ENCODE data around the gene AK2. TPM values are rescaled to one million over a fixed set of nuclear protein-coding genes. Genes with fewer than 3 reads are reported as not detected.
"Not testable (repeated sequence)": the region's sequence is repeated elsewhere in the genome, so short reads cannot be mapped to it uniquely, and the experiment has no call there.

AK2 gene
- total RNA-seq, 1 donor from 2014 or later, result 126 TPM

GRCh38 chr1:33025761-33026160 lies 10.9 kb downstream of the AK2 start:
- Histone ChIP-seq H3K4me1 (ENCODE audit: insufficient read depth, low read length) (no peaks in the 10 kb centered on the region), H3K27ac (ENCODE audit: low read depth, low read length) (no peak overlapping the region), H3K4me3 (ENCODE audit: insufficient read depth, low read depth, low read length) (no peak overlapping the region), H3K27me3 (ENCODE audit: insufficient read depth, low read length) (no peaks in the 10 kb centered on the region), H3K4me2 (ENCODE audit: low read length) (no peak overlapping the region), H3K36me3 (ENCODE audit: insufficient read depth, low read length) (peaks cover 29% of the 10 kb centered on the region), H2AFZ (ENCODE audit: low read depth, low read length) (no peak overlapping the region), H3K9me3 (ENCODE audit: insufficient read depth, low read depth, low read length) (no peaks in the 10 kb centered on the region), H3K9ac (ENCODE audit: low read length) (no peak overlapping the region), H4K20me1 (ENCODE audit: insufficient read depth, low read length) (peaks cover 61% of the 10 kb centered on the region), H3K79me2 (ENCODE audit: insufficient read depth, low read length) (peaks cover 56% of the 10 kb centered on the region)
- Mint-ChIP-seq H3K27ac (ENCODE audit: unreplicated experiment) (no peak overlapping the region), H3K9me3 (ENCODE audit: unreplicated experiment) (no peaks in the 10 kb centered on the region), H3K36me3 (ENCODE audit: low read depth, unreplicated experiment) (peaks cover 14% of the 10 kb centered on the region), H3K4me1 (ENCODE audit: low read depth, unreplicated experiment) (peaks cover 4% of the 10 kb centered on the region), H3K4me3 (ENCODE audit: unreplicated experiment) (no peak overlapping the region), H3K27me3 (ENCODE audit: low read depth, unreplicated experiment) (no peaks in the 10 kb centered on the region)
- DNase-seq (ENCODE audit: low read depth) (no peak), FAIRE-seq (no peak)
- TF ChIP-seq CTCF (IDR thresholded peaks at IDR 0.05; ENCODE audit: insufficient read depth, low read depth, low read length), result no peak
- TF ChIP-seq EZH2 (IDR thresholded peaks at IDR 0.05; ENCODE audit: insufficient read depth, low read length), result no peak

GRCh38 chr1:33025180-33025569 lies 11.5 kb downstream of the AK2 start:
- no peaks in the 10 kb centered on the region for H3K4me1 ChIP-seq (ENCODE audit: insufficient read depth, low read length)
- H3K27ac ChIP-seq (ENCODE audit: low read depth, low read length), result no peak overlapping the region
- H3K27me3 ChIP-seq (ENCODE audit: insufficient read depth, low read length), result no peaks in the 10 kb centered on the region
- H3K4me3 Mint-ChIP-seq (ENCODE audit: unreplicated experiment), result no peak overlapping the region
- no peak for FAIRE-seq
- H3K36me3 ChIP-seq (ENCODE audit: insufficient read depth, low read length), result peaks cover 29% of the 10 kb centered on the region
- H4K20me1 ChIP-seq (ENCODE audit: insufficient read depth, low read length), result peaks cover 55% of the 10 kb centered on the region
- no peak for DNase-seq (ENCODE audit: low read depth)
- no peaks in the 10 kb centered on the region for H3K27me3 Mint-ChIP-seq (ENCODE audit: low read depth, unreplicated experiment)
- peaks cover 50% of the 10 kb centered on the region for H3K79me2 ChIP-seq (ENCODE audit: insufficient read depth, low read length)
- peaks cover 14% of the 10 kb centered on the region for H3K36me3 Mint-ChIP-seq (ENCODE audit: low read depth, unreplicated experiment)
- H3K9me3 ChIP-seq (ENCODE audit: insufficient read depth, low read depth, low read length), result no peaks in the 10 kb centered on the region
- H3K9me3 Mint-ChIP-seq (ENCODE audit: unreplicated experiment), result no peaks in the 10 kb centered on the region
- no peak overlapping the region for H3K9ac ChIP-seq (ENCODE audit: low read length)
- no peak overlapping the region for H3K27ac Mint-ChIP-seq (ENCODE audit: unreplicated experiment)
- H2AFZ ChIP-seq (ENCODE audit: low read depth, low read length), result no peak overlapping the region
- H3K4me1 Mint-ChIP-seq (ENCODE audit: low read depth, unreplicated experiment), result peaks cover 4% of the 10 kb centered on the region
- H3K4me2 ChIP-seq (ENCODE audit: low read length), result no peak overlapping the region
- H3K4me3 ChIP-seq (ENCODE audit: insufficient read depth, low read depth, low read length), result no peak overlapping the region
- TF ChIP-seq EZH2 (IDR thresholded peaks at IDR 0.05; ENCODE audit: insufficient read depth, low read length), result no peak
- TF ChIP-seq CTCF (IDR thresholded peaks at IDR 0.05; ENCODE audit: insufficient read depth, low read depth, low read length), result no peak

- not testable (repeated sequence) for H3K4me2 ChIP-seq (ENCODE audit: low read length); H3K9me3 ChIP-seq (ENCODE audit: insufficient read depth, low read depth, low read length); H3K9ac ChIP-seq (ENCODE audit: low read length); H3K27me3 ChIP-seq (ENCODE audit: insufficient read depth, low read length); H3K4me3 Mint-ChIP-seq (ENCODE audit: unreplicated experiment); H3K27ac ChIP-seq (ENCODE audit: low read depth, low read length); H3K4me1 Mint-ChIP-seq (ENCODE audit: low read depth, unreplicated experiment); H3K27me3 Mint-ChIP-seq (ENCODE audit: low read depth, unreplicated experiment); H2AFZ ChIP-seq (ENCODE audit: low read depth, low read length); H3K4me1 ChIP-seq (ENCODE audit: insufficient read depth, low read length); FAIRE-seq; H3K4me3 ChIP-seq (ENCODE audit: insufficient read depth, low read depth, low read length); H3K27ac Mint-ChIP-seq (ENCODE audit: unreplicated experiment); DNase-seq (ENCODE audit: low read depth); H3K9me3 Mint-ChIP-seq (ENCODE audit: unreplicated experiment)
- H3K79me2 ChIP-seq (ENCODE audit: insufficient read depth, low read length), result peaks cover 44% of the 10 kb centered on the region
- peaks cover 49% of the 10 kb centered on the region for H4K20me1 ChIP-seq (ENCODE audit: insufficient read depth, low read length)
- peaks cover 13% of the 10 kb centered on the region for H3K36me3 Mint-ChIP-seq (ENCODE audit: low read depth, unreplicated experiment)
- H3K36me3 ChIP-seq (ENCODE audit: insufficient read depth, low read length), result peaks cover 34% of the 10 kb centered on the region
Observed at GRCh38 chr1:33024430-33025179, 12.1 kb downstream of the AK2 start.

Data from astrocyte (in vitro differentiated cells and primary cell).